ENCODE data around the gene CTDP1. TPM values are rescaled to one million over a fixed set of nuclear protein-coding genes. Genes with fewer than 3 reads are reported as not detected.
A peak's percentile ranks its signal among the peaks of the same experiment; 100 is the strongest.

CTDP1 gene
- total RNA-seq, 1 experiment from 2014 or later, result 33.7 TPM

DNA sequence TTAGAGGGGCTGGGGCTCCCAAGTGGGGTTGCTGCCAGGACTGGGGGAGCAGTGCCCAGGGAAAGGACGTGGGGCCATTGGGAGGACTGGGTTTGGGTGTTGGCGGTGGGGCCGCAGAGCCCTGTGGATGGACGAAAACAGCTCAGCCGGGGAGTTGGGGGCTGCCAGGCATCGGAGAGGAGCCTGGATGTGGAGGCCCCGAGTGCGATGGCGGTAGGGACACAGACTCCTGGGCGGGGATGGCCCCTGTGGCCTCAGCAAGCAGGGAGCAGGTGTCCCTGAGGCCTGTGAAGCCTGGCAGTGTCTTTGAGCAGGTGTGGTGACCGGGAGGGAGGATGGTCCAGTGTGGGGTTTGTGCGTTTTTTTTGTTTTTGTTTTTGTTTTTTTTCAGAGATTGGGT lies 13.3 kb downstream of the CTDP1 start:
- H3K9me3 ChIP-seq (ENCODE audit: control insufficient read depth, low read depth, low read length), result no peaks in the 10 kb centered on the region
- H3K27me3 ChIP-seq (ENCODE audit: insufficient read depth, low read length), result no peaks in the 10 kb centered on the region
- no peak overlapping the region for H3K18ac ChIP-seq (ENCODE audit: insufficient read length, low read depth, low read length)
- H4K5ac ChIP-seq (ENCODE audit: insufficient read length, low read depth, low read length), result no peak overlapping the region
- Mint-ChIP-seq H3K9me3 (no peaks in the 10 kb centered on the region), H3K27me3 (ENCODE audit: low read depth) (no peaks in the 10 kb centered on the region), H3K36me3 (ENCODE audit: insufficient read depth in 1 of 3, low read depth in 3 of 3) (peaks cover 10 to 23% (median 16%) of the 10 kb centered on the region in 3 experiments; a peak in 6 of 7 replicates), H3K4me3 (no peak overlapping the region), H3K4me1 (peaks cover 8 to 18% of the 10 kb centered on the region in 2 experiments), H3K27ac (peak overlapping the region; percentile 67 to 86 (median 68); a peak in 3 of 7 replicates)
- H3K4me1 ChIP-seq (ENCODE audit: insufficient read depth, low read length), result no peaks in the 10 kb centered on the region
- H4K91ac ChIP-seq (ENCODE audit: insufficient read length, low read depth, low read length), result no peak overlapping the region
- no peaks in the 10 kb centered on the region for H3K23me2 ChIP-seq (ENCODE audit: insufficient read length, low read depth, low read length, poor library complexity, severe bottlenecking)
- H2BK5ac ChIP-seq (ENCODE audit: insufficient read length, low read length), result no peak overlapping the region
- no peak overlapping the region for H2AK5ac ChIP-seq (ENCODE audit: insufficient read length, low read length)
- TF ChIP-seq, protein P1, sequence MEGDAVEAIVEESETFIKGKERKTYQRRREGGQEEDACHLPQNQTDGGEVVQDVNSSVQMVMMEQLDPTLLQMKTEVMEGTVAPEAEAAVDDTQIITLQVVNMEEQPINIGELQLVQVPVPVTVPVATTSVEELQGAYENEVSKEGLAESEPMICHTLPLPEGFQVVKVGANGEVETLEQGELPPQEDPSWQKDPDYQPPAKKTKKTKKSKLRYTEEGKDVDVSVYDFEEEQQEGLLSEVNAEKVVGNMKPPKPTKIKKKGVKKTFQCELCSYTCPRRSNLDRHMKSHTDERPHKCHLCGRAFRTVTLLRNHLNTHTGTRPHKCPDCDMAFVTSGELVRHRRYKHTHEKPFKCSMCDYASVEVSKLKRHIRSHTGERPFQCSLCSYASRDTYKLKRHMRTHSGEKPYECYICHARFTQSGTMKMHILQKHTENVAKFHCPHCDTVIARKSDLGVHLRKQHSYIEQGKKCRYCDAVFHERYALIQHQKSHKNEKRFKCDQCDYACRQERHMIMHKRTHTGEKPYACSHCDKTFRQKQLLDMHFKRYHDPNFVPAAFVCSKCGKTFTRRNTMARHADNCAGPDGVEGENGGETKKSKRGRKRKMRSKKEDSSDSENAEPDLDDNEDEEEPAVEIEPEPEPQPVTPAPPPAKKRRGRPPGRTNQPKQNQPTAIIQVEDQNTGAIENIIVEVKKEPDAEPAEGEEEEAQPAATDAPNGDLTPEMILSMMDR (conservative IDR thresholded peaks at IDR 0.05), result no peak
- H2AFZ ChIP-seq (ENCODE audit: low read length), result no peak overlapping the region
- no peak overlapping the region for H2BK120ac ChIP-seq (ENCODE audit: low read depth, low read length, poor library complexity, severe bottlenecking)
- no peak overlapping the region for H3K9ac ChIP-seq (ENCODE audit: extremely low read depth, insufficient read length, low read length)
- no peak overlapping the region for H2BK20ac ChIP-seq (ENCODE audit: low read depth, low read length, poor library complexity, severe bottlenecking)
- no peak overlapping the region for H2BK15ac ChIP-seq (ENCODE audit: low read depth, low read length)
- H4K20me1 ChIP-seq (ENCODE audit: control insufficient read depth, insufficient read depth, insufficient read length), result peaks cover 2% of the 10 kb centered on the region
- 0 out of 2 replicates have a peak overlapping the region, but pooled peaks have one; percentile 1 for H3K14ac ChIP-seq (ENCODE audit: insufficient read depth, low read length)
- H3K56ac ChIP-seq (ENCODE audit: insufficient read length, low read depth, low read length), result no peak overlapping the region
- DNase-seq, result no peak
- no peak overlapping the region for H2BK12ac ChIP-seq (ENCODE audit: insufficient read length, low read depth, low read length)
- no peak overlapping the region for H3K23ac ChIP-seq (ENCODE audit: insufficient read length, low read depth, low read length)
- H3K4me2 ChIP-seq (ENCODE audit: insufficient read depth, insufficient read length, low read length), result no peak overlapping the region
- H3K79me1 ChIP-seq (ENCODE audit: insufficient read depth, low read depth, low read length, poor library complexity, severe bottlenecking), result peaks cover 21% of the 10 kb centered on the region
- H3T11ph ChIP-seq (ENCODE audit: low read length), result no peak overlapping the region
- no peak overlapping the region for H3K4ac ChIP-seq (ENCODE audit: low read depth, low read length)
- peaks cover 28% of the 10 kb centered on the region; the same call in 1 of the 2 replicates for H3K79me2 ChIP-seq (ENCODE audit: insufficient read depth, low read length)
- H3K27ac ChIP-seq (ENCODE audit: insufficient read length, low read depth, low read length), result no peak overlapping the region
- WGBS (ENCODE audit: extremely low coverage, insufficient read length, low lambda C conversion rate), result no CpG with 5 or more reads among the region's 12 CpGs
- no peak overlapping the region for H4K8ac ChIP-seq (replicated peaks; ENCODE audit: insufficient read length, low read depth, low read length)

Data from H9 (cell line).